ENCODE results near the gene ETF1.
"Not testable (repeated sequence)": the region's sequence is repeated elsewhere in the genome, so short reads cannot be mapped to it uniquely, and the experiment has no call there.

The ETF1 gene

GRCh38 chr5:138528208-138528607, 14.8 kb downstream of the ETF1 start:
- DNase-seq = no peak

GRCh38 chr5:138527170-138527569, 15.9 kb downstream of the ETF1 start:
- DNase-seq = no peak

GRCh38 chr5:138523406-138523805, 19.6 kb downstream of the ETF1 start:
- no peak for DNase-seq

GRCh38 chr5:138520971-138521370, 22.1 kb downstream of the ETF1 start:
- DNase-seq = no peak

GRCh38 chr5:138517437-138517836, 25.6 kb downstream of the ETF1 start:
- DNase-seq = no peak

- DNase-seq = no peak
These were observed 27.3 kb downstream of the ETF1 start for GRCh38 chr5:138515556-138516245.

GRCh38 chr5:138514021-138514420, 29.0 kb downstream of the ETF1 start:
- no peak for DNase-seq

- DNase-seq = no peak
These were observed 34.1 kb downstream of the ETF1 start for GRCh38 chr5:138508958-138509357.

- not testable (repeated sequence) for DNase-seq
These were observed 35.6 kb downstream of the ETF1 start for GRCh38 chr5:138507485-138507884.

GRCh38 chr5:138506370-138507306, 36.4 kb downstream of the ETF1 start:
- no peak for DNase-seq

GRCh38 chr5:138504799-138505198, 38.2 kb downstream of the ETF1 start:
- no peak for DNase-seq

- DNase-seq = no peak
These were observed 39.4 kb downstream of the ETF1 start for GRCh38 chr5:138503487-138504270.

- DNase-seq = no peak
These were observed 40.5 kb downstream of the ETF1 start for GRCh38 chr5:138502521-138502920.

- no peak for DNase-seq
These were observed 40.9 kb downstream of the ETF1 start for GRCh38 chr5:138502121-138502520.

GRCh38 chr5:138498376-138498775, 44.7 kb downstream of the ETF1 start:
- DNase-seq = no peak

- DNase-seq = no peak
These were observed 47.7 kb downstream of the ETF1 start for GRCh38 chr5:138495351-138495750.

GRCh38 chr5:138492560-138493045, 50.4 kb downstream of the ETF1 start:
- DNase-seq = no peak

GRCh38 chr5:138491669-138492559, 51.1 kb downstream of the ETF1 start:
- DNase-seq = peak; percentile 78

GRCh38 chr5:138491284-138491648, 51.8 kb downstream of the ETF1 start:
- DNase-seq = no peak

GRCh38 chr5:138490648-138491283, 52.3 kb downstream of the ETF1 start:
- no peak for DNase-seq

GRCh38 chr5:138489683-138490061, 53.4 kb downstream of the ETF1 start:
- no peak for DNase-seq

All from GOT3 (cell line).